GM12878 (cell line): ENCODE measurements around the gene DENND1A. TPM values are rescaled to one million over a fixed set of nuclear protein-coding genes. Genes with fewer than 3 reads are reported as not detected.

Experiments
- ATAC-seq: fragments of 200-7000 bp; cut with Tn5 transposase; 3 replicates; pipeline ENCODE4 v1.9.1; 2020; ENCODE audit warnings: mild to moderate bottlenecking, moderate library complexity
- BruUV-seq: library from RNA; stranded (reverse); fragments of 400-500 nt; replicated peaks from 2 replicates; lab custom pipeline; 2021; lab: Mats Ljungman, UMichigan
- CTCF ChIA-PET: fragments of 300-600 bp; sonication (Branson Sonifier 250); formaldehyde crosslinking; extraction: SDS; loops from one replicate; lab custom pipeline; 2021; ENCODE audit warnings: inconsistent platforms; lab: Yijun Ruan, JAX
- POLR2A ChIA-PET: fragments of 350-600 bp; formaldehyde crosslinking; extraction: SDS; loops from one replicate; lab custom pipeline; 2021; ENCODE audit warnings: inconsistent platforms; lab: Charles Lee
- RAD21 ChIA-PET: fragments of 300-600 bp; sonication (Branson Sonifier 250); formaldehyde crosslinking; loops from one replicate; lab custom pipeline; 2023; ENCODE audit warnings: antibody characterized with exemption; ENCODE audit not compliant: unreplicated experiment; lab: Charles Lee
- SMC1A ChIA-PET: fragments of 300-600 bp; sonication (Branson Sonifier 250); formaldehyde crosslinking; loops from one replicate; lab custom pipeline; 2023; ENCODE audit not compliant: unreplicated experiment, uncharacterized antibody; lab: Charles Lee
- DNase-seq: peaks from one replicate; pipeline ENCODE4 v3.0.0-alpha.2; 2011; ENCODE audit warnings: low read depth, low spot score
- FAIRE-seq: peaks from 3 replicates; lab custom pipeline; 2011; peaks lifted over from hg19 to GRCh38; lab: Jason Lieb, UNC
- H2AFZ ChIP-seq: 2 replicates; pipeline ENCODE4 v1.6.0; 2011; ENCODE audit warnings: low read depth, low read length, control low read depth; ENCODE audit not compliant: control insufficient read depth
- H3K27ac ChIP-seq: 2 replicates; pipeline ENCODE4 v1.5.1; 2011; ENCODE audit warnings: control low read depth; ENCODE audit not compliant: control insufficient read depth, insufficient read depth
- H3K27me3 ChIP-seq, 2 experiments: replicated peaks in 1 of 2; 2 replicates each; pipeline versions ENCODE4 v1.6.0 to v1.6.1; 2011; ENCODE audit warnings: low read length in 1 of 2; ENCODE audit not compliant: control insufficient read depth in 2 of 2, insufficient read depth in 2 of 2
- H3K36me3 ChIP-seq, 2 experiments: 2 replicates each; pipeline ENCODE4 v1.5.1; 2011; ENCODE audit warnings: low read length in 1 of 2; ENCODE audit not compliant: control insufficient read depth in 2 of 2, insufficient read depth in 2 of 2
- H3K4me1 ChIP-seq: 2 replicates; pipeline ENCODE4 v1.6.1; 2011; ENCODE audit warnings: mild to moderate bottlenecking, low read length, moderate library complexity, mixed read lengths; ENCODE audit not compliant: control insufficient read depth, insufficient read depth
- H3K4me2 ChIP-seq: 2 replicates; pipeline ENCODE4 v1.6.0; 2011; ENCODE audit warnings: control low read depth; ENCODE audit not compliant: control insufficient read depth, insufficient read depth
- H3K4me3 ChIP-seq: fragments of 200-600 bp; sonication (generic); 2 replicates; pipeline ENCODE4 v1.5.1; 2016
- H3K79me2 ChIP-seq: 2 replicates; pipeline ENCODE4 v1.6.0; 2011; ENCODE audit warnings: low read length; ENCODE audit not compliant: control insufficient read depth, insufficient read depth
- H3K9ac ChIP-seq: 2 replicates; pipeline ENCODE4 v1.8.0; 2011; ENCODE audit warnings: low read length, control low read depth, mixed read lengths; ENCODE audit not compliant: control insufficient read depth, insufficient read depth
- H3K9me3 ChIP-seq: replicated peaks from 3 replicates; pipeline ENCODE4 v1.5.1; 2011; ENCODE audit warnings: mild to moderate bottlenecking, low read length; ENCODE audit not compliant: control insufficient read depth, insufficient read depth
- H4K20me1 ChIP-seq: 2 replicates; pipeline ENCODE4 v1.6.0; 2011; ENCODE audit not compliant: control insufficient read depth, insufficient read depth
- CEBPB ChIP-seq, 2 experiments: fragments of 150-350 bp in 1 of 2; IDR thresholded peaks; 2 replicates each; pipeline ENCODE4 v1.6.1; 2012 to 2014; ENCODE audit warnings: low read depth in 2 of 2, low read length in 2 of 2, borderline replicate concordance in 1 of 2, inconsistent platforms in 1 of 2
- CHD4 ChIP-seq: fragments of 200-600 bp; sonication (generic); IDR thresholded peaks from 2 replicates; pipeline ENCODE4 v1.6.1; 2016; ENCODE audit warnings: mild to moderate bottlenecking
- CREB1 ChIP-seq: IDR thresholded peaks from 2 replicates; pipeline ENCODE4 v1.6.1; 2012; ENCODE audit warnings: low read depth, mild to moderate bottlenecking, inconsistent platforms
- ESRRA ChIP-seq: IDR thresholded peaks from 2 replicates; pipeline ENCODE4 v1.6.1; 2012; ENCODE audit warnings: mild to moderate bottlenecking, low read length, improper control_type of control experiment
- GATAD2B ChIP-seq: fragments of 450-650 bp; conservative IDR thresholded peaks from 2 replicates; pipeline ENCODE4 v1.6.1; 2017; ENCODE audit warnings: low read depth, mild to moderate bottlenecking, moderate library complexity
- JUND ChIP-seq: IDR thresholded peaks from 2 replicates; pipeline ENCODE4 v1.6.1; 2012; ENCODE audit warnings: low read depth, mild to moderate bottlenecking, low read length, improper control_type of control experiment, moderate library complexity
- MEF2B ChIP-seq: fragments of 450-650 bp; IDR thresholded peaks from 2 replicates; pipeline ENCODE4 v1.6.1; 2018; ENCODE audit warnings: mild to moderate bottlenecking, moderate library complexity; ENCODE audit not compliant: partially characterized antibody, poor library complexity, severe bottlenecking
- NKRF ChIP-seq: fragments of 450-650 bp; conservative IDR thresholded peaks from 2 replicates; pipeline ENCODE4 v1.6.1; 2017; ENCODE audit warnings: mild to moderate bottlenecking, moderate library complexity
- NRF1 ChIP-seq: conservative IDR thresholded peaks from 2 replicates; pipeline ENCODE4 v1.6.1; 2011; ENCODE audit warnings: mild to moderate bottlenecking, low read depth, low read length, improper control_type of control experiment
- SPI1 ChIP-seq: IDR thresholded peaks from 2 replicates; pipeline ENCODE4 v1.6.1; 2011; ENCODE audit warnings: low read depth, mild to moderate bottlenecking, low read length, moderate library complexity, borderline replicate concordance; ENCODE audit not compliant: insufficient read depth
- TAF1 ChIP-seq: IDR thresholded peaks from 2 replicates; pipeline ENCODE4 v1.6.1; 2011; ENCODE audit warnings: mild to moderate bottlenecking, low read depth, low read length, borderline replicate concordance
- TCF3 ChIP-seq: IDR thresholded peaks from 2 replicates; pipeline ENCODE4 v1.6.1; 2012; ENCODE audit warnings: low read depth, mild to moderate bottlenecking, low read length, borderline replicate concordance; ENCODE audit not compliant: insufficient read depth
- ZNF217 ChIP-seq: fragments of 450-650 bp; IDR thresholded peaks from 2 replicates; pipeline ENCODE4 v1.6.1; 2017; ENCODE audit warnings: antibody characterized with exemption, mild to moderate bottlenecking
- ZNF24 ChIP-seq: fragments of 450-650 bp; IDR thresholded peaks from 2 replicates; pipeline ENCODE4 v1.6.1; 2017; ENCODE audit warnings: antibody characterized with exemption, mild to moderate bottlenecking
- WGBS: methylation state at CpG from one replicate; pipeline ENCODE4 v1.1.6; 2016; ENCODE audit warnings: low lambda C conversion rate; ENCODE audit not compliant: insufficient replicate concordance, insufficient coverage; ENCODE audit errors: missing lambda C conversion rate; 5-methylcytosine and 5-hydroxymethylcytosine counted together
- in situ Hi-C: fragments of 300-500 bp; cut with MboI; formaldehyde crosslinking; loops from 9 replicates; pipeline ENCODE4 v1.14.3; 2018; ENCODE audit warnings: mixed read lengths
- intact Hi-C: fragments of 100-400 bp; cut with micrococcal nuclease; formaldehyde crosslinking; loops from one replicate; pipeline ENCODE4 v1.14.2; 2022; ENCODE audit not compliant: unreplicated experiment
- polyA plus RNA-seq, 11 experiments: library from polyadenylated mRNA; depleted of rRNA in 4 of 11; unstranded in 6 of 11; stranded (reverse) in 5 of 11; fragments of >200 nt; fragmentation: Nextera tagmentation in 4 of 11; fragmentation: Illumina TruSeq in 1 of 11; extraction: Ambion mirVana in 4 of 11; extraction: Trizol in 1 of 11; gene quantifications; 1 replicate in 1 of 11; 2 replicates in 10 of 11; pipeline versions ENCODE4 v1.2.1 to v1.2.3, GENCODE V29; 2011 to 2016; ENCODE audit warnings: inconsistent platforms in 2 of 11, missing spikeins in 2 of 11, low read depth in 1 of 11
- total RNA-seq, 4 experiments: library from RNA; depleted of rRNA in 3 of 4; stranded (reverse); fragments of >200 nt in 3 of 4; fragmentation: Illumina TruSeq in 1 of 4; extraction: Trizol in 1 of 4; gene quantifications; 2 replicates each; pipeline versions ENCODE4 v1.2.1 to v1.2.3, GENCODE V29; 2013 to 2021

DENND1A gene
- total and polyA plus RNA-seq, 10 of the 15 experiments (the other 5 are each of a cell fraction or from before 2014, with no cell fraction given): 14.1 to 48.6 (median 35.2) TPM

- TF ChIP-seq CREB1: no peak
- no peak for TF ChIP-seq ESRRA
- no peak for TF ChIP-seq MEF2B
- TF ChIP-seq SPI1: no peak
- no peak for TF ChIP-seq ZNF24
- TF ChIP-seq CHD4: no peak
- no peak for TF ChIP-seq ZNF217
These were observed 274.1 kb downstream of the DENND1A start (continued) for GRCh38 chr9:123655681-123656423.

- no TSS peak for BruUV-seq
- 91% methylated on average over 12 of the region's 12 CpGs for WGBS
- CTCF ChIA-PET: no interaction called here
- in situ Hi-C loops (no loop called here), intact Hi-C loops (no loop called here)
- no peak overlapping the region for H3K4me3 ChIP-seq
- DNase-seq (no peak), ATAC-seq (no peak), FAIRE-seq (no peak)
- H3K27ac ChIP-seq: no peak overlapping the region
- H3K4me2 ChIP-seq: no peak overlapping the region
- H3K4me1 ChIP-seq: no peaks in the 10 kb centered on the region
- H3K36me3 ChIP-seq: peaks cover 0 to 2% of the 10 kb centered on the region in 2 experiments; a peak in 3 of 4 replicates
- RAD21 ChIA-PET: interaction anchor here (1.1 kb wide), 1 partner anchor 18 kb away, joined by 3 read pairs; no protein-coding TSS in a partner anchor
- H3K9me3 ChIP-seq: no peaks in the 10 kb centered on the region
- H3K9ac ChIP-seq: no peak overlapping the region
- no peaks in the 10 kb centered on the region for H3K27me3 ChIP-seq
- no peaks in the 10 kb centered on the region for H4K20me1 ChIP-seq
- TF ChIP-seq JUND: no peak
- TF ChIP-seq GATAD2B: no peak
- TF ChIP-seq NRF1: no peak
- TF ChIP-seq TCF3: no peak
- TF ChIP-seq NKRF: no peak
- TF ChIP-seq CEBPB (IDR thresholded peaks at IDR 0.05; ENCODE audit: borderline replicate concordance in 1 of 2, low read depth in 2 of 2, low read length in 2 of 2): no peak
- no peak for TF ChIP-seq TAF1
- no peaks in the 10 kb centered on the region for H3K79me2 ChIP-seq
- POLR2A ChIA-PET: interaction anchor here (1.1 kb wide), 1 partner anchor 17 kb away, joined by 3 read pairs; no protein-coding TSS in a partner anchor
- no peak overlapping the region for H2AFZ ChIP-seq
- SMC1A ChIA-PET: interaction anchor here (0.6 kb wide), 1 partner anchor 45 kb away, joined by 3 read pairs; no protein-coding TSS in a partner anchor
These were observed 274.8 kb downstream of the DENND1A start for GRCh38 chr9:123654994-123655637.
